IMR-90 (cell line): ENCODE measurements around the gene RAI1. TPM values are rescaled to one million over a fixed set of nuclear protein-coding genes. Genes with fewer than 3 reads are reported as not detected.
A peak's percentile ranks its signal among the peaks of the same experiment; 100 is the strongest.

Experiments used
- ATAC-seq: fragments of 200-7000 bp; cut with Tn5 transposase; 2 replicates; pipeline ENCODE4 v1.9.1; 2020; ENCODE audit warnings: low read depth, mild to moderate bottlenecking, moderate library complexity
- BruUV-seq: library from RNA; stranded (reverse); fragments of 400-500 nt; replicated peaks from 2 replicates; lab custom pipeline; 2021; lab: Mats Ljungman, UMichigan
- CTCF ChIA-PET: fragments of 300-600 bp; formaldehyde crosslinking; extraction: SDS; loops from one replicate; lab custom pipeline; 2021; ENCODE audit warnings: antibody characterized with exemption; lab: Yijun Ruan, JAX
- POLR2A ChIA-PET: fragments of 300-600 bp; sonication (Branson Sonifier 250); formaldehyde crosslinking; loops from one replicate; lab custom pipeline; 2022; ENCODE audit warnings: antibody characterized with exemption; ENCODE audit not compliant: unreplicated experiment; lab: Charles Lee
- DNase-seq: peaks from one replicate; pipeline ENCODE4 v3.0.0; 2013
- H2AFZ ChIP-seq: replicated peaks from 2 replicates; pipeline ENCODE3; 2013; ENCODE audit warnings: low read length, mild to moderate bottlenecking; ENCODE audit not compliant: poor library complexity
- H2AK5ac ChIP-seq: 2 replicates; pipeline ENCODE4 v1.6.1; 2013; ENCODE audit warnings: low read depth, low read length, inconsistent platforms
- H2AK9ac ChIP-seq: replicated peaks from 2 replicates; pipeline ENCODE3; 2013; ENCODE audit warnings: mild to moderate bottlenecking, low read depth, low read length, moderate library complexity; ENCODE audit not compliant: poor library complexity
- H2BK120ac ChIP-seq: 2 replicates; pipeline ENCODE4 v1.6.1; 2013; ENCODE audit warnings: low read depth, low read length, inconsistent platforms
- H2BK15ac ChIP-seq: 3 replicates; pipeline ENCODE4 v1.6.1; 2013; ENCODE audit warnings: low read depth, low read length, inconsistent platforms
- H2BK20ac ChIP-seq: 2 replicates; pipeline ENCODE4 v1.6.1; 2013; ENCODE audit warnings: low read depth, mild to moderate bottlenecking, inconsistent platforms, low read length, moderate library complexity
- H2BK5ac ChIP-seq: 2 replicates; pipeline ENCODE4 v1.6.1; 2013; ENCODE audit warnings: mild to moderate bottlenecking, low read depth, low read length, inconsistent platforms; ENCODE audit not compliant: poor library complexity, severe bottlenecking
- H3K14ac ChIP-seq: replicated peaks from 2 replicates; pipeline ENCODE4 v1.6.1; 2013; ENCODE audit warnings: low read depth, low read length, inconsistent platforms
- H3K18ac ChIP-seq: 2 replicates; pipeline ENCODE4 v1.6.1; 2013; ENCODE audit warnings: low read depth, low read length, control low read depth
- H3K23ac ChIP-seq: 2 replicates; pipeline ENCODE4 v1.6.1; 2013; ENCODE audit warnings: low read depth, low read length, inconsistent platforms
- H3K27ac ChIP-seq: 2 replicates; pipeline ENCODE4 v1.5.1; 2013; ENCODE audit warnings: mild to moderate bottlenecking, control low read depth, low read length; ENCODE audit not compliant: insufficient read depth
- H3K27me3 ChIP-seq: 2 replicates; pipeline ENCODE4 v1.6.1; 2013; ENCODE audit warnings: low read length; ENCODE audit not compliant: control insufficient read depth, insufficient read depth
- H3K36me3 ChIP-seq: 2 replicates; pipeline ENCODE4 v1.6.1; 2013; ENCODE audit warnings: low read length, mixed read lengths; ENCODE audit not compliant: control insufficient read depth, insufficient read depth
- H3K4ac ChIP-seq: 2 replicates; pipeline ENCODE4 v1.6.1; 2013; ENCODE audit warnings: low read depth, low read length, inconsistent platforms
- H3K4me1 ChIP-seq: 2 replicates; pipeline ENCODE4 v1.6.1; 2013; ENCODE audit warnings: low read length, mixed read lengths; ENCODE audit not compliant: control insufficient read depth, insufficient read depth
- H3K4me2 ChIP-seq: 2 replicates; pipeline ENCODE4 v1.6.1; 2013; ENCODE audit warnings: low read depth, mild to moderate bottlenecking, control low read depth, low read length, moderate library complexity
- H3K4me3 ChIP-seq: 2 replicates; pipeline ENCODE4 v1.5.1; 2013; ENCODE audit warnings: low read depth, mild to moderate bottlenecking, control low read depth, low read length, moderate library complexity; ENCODE audit not compliant: insufficient read depth
- H3K56ac ChIP-seq: 2 replicates; pipeline ENCODE4 v1.6.1; 2013; ENCODE audit warnings: low read length, inconsistent platforms; ENCODE audit not compliant: insufficient read depth; ENCODE audit errors: extremely low read depth
- H3K79me1 ChIP-seq, 2 experiments: 2 replicates each; pipeline ENCODE4 v1.6.1; 2013; ENCODE audit warnings: low read length in 2 of 2, inconsistent platforms in 1 of 2, low read depth in 1 of 2
- H3K9ac ChIP-seq: 2 replicates; pipeline ENCODE4 v1.6.1; 2013; ENCODE audit warnings: low read depth, low read length, control low read depth
- H3K9me1 ChIP-seq: 2 replicates; pipeline ENCODE4 v1.6.1; 2013; ENCODE audit warnings: low read length, inconsistent platforms; ENCODE audit not compliant: insufficient read depth
- H3K9me3 ChIP-seq: 2 replicates; pipeline ENCODE4 v1.6.1; 2013; ENCODE audit warnings: low read length; ENCODE audit not compliant: control insufficient read depth, insufficient read depth
- H4K20me1 ChIP-seq: 2 replicates; pipeline ENCODE4 v1.6.1; 2013; ENCODE audit warnings: low read length, inconsistent platforms; ENCODE audit not compliant: insufficient read depth
- H4K5ac ChIP-seq: 2 replicates; pipeline ENCODE4 v1.6.1; 2013; ENCODE audit warnings: mild to moderate bottlenecking, low read depth, low read length, control low read depth
- H4K8ac ChIP-seq, 2 experiments: 2 replicates each; pipeline ENCODE4 v1.6.1; 2013; ENCODE audit warnings: low read depth in 2 of 2, low read length in 2 of 2, control low read depth in 1 of 2, inconsistent platforms in 1 of 2
- H4K91ac ChIP-seq: 2 replicates; pipeline ENCODE4 v1.6.1; 2013; ENCODE audit warnings: low read depth, low read length, inconsistent platforms; ENCODE audit not compliant: insufficient read depth
- BHLHE40 ChIP-seq: fragments of 150-350 bp; IDR thresholded peaks from 2 replicates; pipeline ENCODE4 v1.6.1; 2016; ENCODE audit warnings: mild to moderate bottlenecking, low read depth, low read length
- CEBPB ChIP-seq: IDR thresholded peaks from 2 replicates; pipeline ENCODE4 v1.6.1; 2012; ENCODE audit warnings: low read depth, low read length, improper control_type of control experiment
- CHD1 ChIP-seq: IDR thresholded peaks from 2 replicates; pipeline ENCODE4 v1.6.1; 2012; ENCODE audit warnings: low read depth, low read length, improper control_type of control experiment
- CTCF ChIP-seq: conservative IDR thresholded peaks from 2 replicates; pipeline ENCODE4 v1.5.1; 2012; ENCODE audit warnings: mild to moderate bottlenecking, low read depth, low read length, improper control_type of control experiment
- ELK1 ChIP-seq: fragments of 150-350 bp; IDR thresholded peaks from 2 replicates; pipeline ENCODE4 v1.6.1; 2016; ENCODE audit warnings: low read depth, mild to moderate bottlenecking, low read length, moderate library complexity, borderline replicate concordance
- FOS ChIP-seq: fragments of 150-350 bp; IDR thresholded peaks from 2 replicates; pipeline ENCODE4 v1.6.1; 2016; ENCODE audit warnings: low read depth, low read length
- MAFK ChIP-seq: IDR thresholded peaks from 2 replicates; pipeline ENCODE4 v1.6.1; 2012; ENCODE audit warnings: low read depth, low read length, improper control_type of control experiment
- MAZ ChIP-seq: IDR thresholded peaks from 2 replicates; pipeline ENCODE4 v1.6.1; 2012; ENCODE audit warnings: low read depth, mild to moderate bottlenecking, low read length, improper control_type of control experiment, moderate library complexity, borderline replicate concordance
- MXI1 ChIP-seq: IDR thresholded peaks from 2 replicates; pipeline ENCODE4 v1.6.1; 2012; ENCODE audit warnings: low read depth, mild to moderate bottlenecking, low read length, moderate library complexity, borderline replicate concordance
- NFE2L2 ChIP-seq: fragments of 150-350 bp; IDR thresholded peaks from 2 replicates; pipeline ENCODE4 v1.6.1; 2016; ENCODE audit warnings: low read depth, mild to moderate bottlenecking, low read length
- POLR2A ChIP-seq: IDR thresholded peaks from 2 replicates; pipeline ENCODE4 v1.6.1; 2012; ENCODE audit warnings: mild to moderate bottlenecking, low read depth, low read length
- RAD21 ChIP-seq: IDR thresholded peaks from 2 replicates; pipeline ENCODE4 v1.6.1; 2012; ENCODE audit warnings: low read length, improper control_type of control experiment
- RCOR1 ChIP-seq: IDR thresholded peaks from 2 replicates; pipeline ENCODE4 v1.6.1; 2012; ENCODE audit warnings: mild to moderate bottlenecking, low read length, improper control_type of control experiment; ENCODE audit not compliant: insufficient replicate concordance
- RFX5 ChIP-seq: IDR thresholded peaks from 2 replicates; pipeline ENCODE4 v1.8.0; 2012; ENCODE audit warnings: low read depth, mild to moderate bottlenecking, low read length, moderate library complexity
- SMC3 ChIP-seq: fragments of 150-350 bp; IDR thresholded peaks from 2 replicates; pipeline ENCODE4 v1.6.1; 2016; ENCODE audit warnings: low read depth, mild to moderate bottlenecking, antibody characterized with exemption, low read length, moderate library complexity
- WGBS, 2 experiments: methylation state at CpG; one replicate each; pipeline versions ENCODE4 v1.1.5 to v1.1.7; 2013; ENCODE audit warnings: missing lambda C conversion rate in 2 of 2; ENCODE audit not compliant: insufficient read length in 1 of 2; ENCODE audit errors: extremely low coverage in 2 of 2; 5-methylcytosine and 5-hydroxymethylcytosine counted together
- dilution Hi-C: fragments of 300-500 bp; cut with HindIII; formaldehyde crosslinking; loops from one replicate; pipeline ENCODE4 v1.14.3; 2018; ENCODE audit warnings: low sequenced_read_pairs; ENCODE audit not compliant: unreplicated experiment
- in situ Hi-C: fragments of 300-500 bp; cut with MboI; formaldehyde crosslinking; loops from 3 replicates; pipeline ENCODE4 v1.14.3; 2019; ENCODE audit warnings: low sequenced_read_pairs, inconsistent platforms, mixed read lengths
- intact Hi-C: fragments of 100-400 bp; cut with micrococcal nuclease; formaldehyde crosslinking; loops from 2 replicates; pipeline ENCODE4 v1.10.0; 2022
- polyA plus RNA-seq, 3 experiments: library from polyadenylated mRNA; depleted of rRNA; stranded (reverse); fragments of >200 nt; gene quantifications; 2 replicates each; pipeline ENCODE4 v1.2.3, GENCODE V29; 2012; ENCODE audit warnings: low replicate concordance in 1 of 3
- total RNA-seq: library from RNA; depleted of rRNA; stranded (reverse); fragments of >200 nt; gene quantifications from 2 replicates; pipeline ENCODE4 v1.2.3, GENCODE V29; 2012

Gene RAI1
- total and polyA plus RNA-seq, 2 of the 4 experiments (the other 2 are of a cell fraction) = 1.8 to 10.5 TPM

- Histone ChIP-seq H2BK120ac (no peak overlapping the region), H3K9ac (no peak overlapping the region), H3K27ac (no peak overlapping the region), H2AFZ (peak overlapping the region; percentile 54), H2AK5ac (0 out of 2 replicates have a peak overlapping the region, but pooled peaks have one; percentile 7), H3K4me1 (peaks cover 30% of the 10 kb centered on the region), H4K8ac (no peak overlapping the region; a peak in 1 of 4 replicates), H3K27me3 (no peaks in the 10 kb centered on the region), H3K4me2 (no peak overlapping the region), H4K20me1 (peaks cover 98% of the 10 kb centered on the region), H2BK5ac (no peak overlapping the region), H3K9me1 (peaks cover 20% of the 10 kb centered on the region), H4K91ac (no peak overlapping the region), H3K23ac (no peak overlapping the region; the same call in 1 of the 2 replicates), H2AK9ac (no peak overlapping the region), H4K5ac (no peak overlapping the region), H3K56ac (no peak overlapping the region), H2BK15ac (no peak overlapping the region), H3K14ac (no peak overlapping the region), H3K9me3 (no peaks in the 10 kb centered on the region), H2BK20ac (no peak overlapping the region), H3K18ac (no peak overlapping the region), H3K4me3 (no peak overlapping the region), H3K79me1 (peaks cover 36 to 98% of the 10 kb centered on the region in 2 experiments), H3K4ac (no peak overlapping the region), H3K36me3 (peaks cover 2% of the 10 kb centered on the region; the same call in 1 of the 2 replicates)
- WGBS, 2 experiments = 63% methylated on average over 10 of the region's 21 CpGs; no CpG with 5 or more reads in 1 of the 2 experiments
- CTCF ChIA-PET = interaction anchor here (0.6 kb wide), 2 partner anchors 38 to 427 kb away, joined by 3 read pairs; no protein-coding TSS in a partner anchor
- POLR2A ChIA-PET = interaction anchor here (0.6 kb wide), 1 partner anchor 49 kb away, joined by 3 read pairs; no protein-coding TSS in a partner anchor
- DNase-seq = peak; percentile 52
- in situ Hi-C loops (no loop called here), intact Hi-C loops (no loop called here), dilution Hi-C loops (no loop called here)
- no TSS peak for BruUV-seq
- ATAC-seq = peak; percentile 15
- no peak for TF ChIP-seq CEBPB
- TF ChIP-seq POLR2A = no peak
- peak; percentile 26; the same call in 1 of the 2 replicates for TF ChIP-seq NFE2L2
- no peak for TF ChIP-seq RCOR1
- no peak for TF ChIP-seq MAZ
- TF ChIP-seq SMC3 = peak; percentile 48; the same call in 1 of the 2 replicates
- no peak for TF ChIP-seq ELK1
- TF ChIP-seq CHD1 = no peak
- no peak for TF ChIP-seq RFX5
- peak; percentile 50 for TF ChIP-seq RAD21
- TF ChIP-seq BHLHE40 = no peak
- TF ChIP-seq MAFK = 0 out of 2 replicates have a peak, but pooled peaks have one; percentile 14
- no peak; the same call in 1 of the 2 replicates for TF ChIP-seq FOS
- TF ChIP-seq CTCF = peak; percentile 47
- TF ChIP-seq MXI1 = no peak
Observed at GRCh38 chr17:17774009-17774881, 93.0 kb downstream of the RAI1 start.
